Activated naive CD8-positive, alpha-beta T cell treated with anti-CD3 and anti-CD28 coated beads, Interleukin-2, amount 50 U/mL, for 24 hours (primary cell): Measurements from ENCODE around the gene RBM45.

Experiments used
- ATAC-seq: fragments of 150-1000 bp; cut with Tn5 transposase; one replicate; pipeline ENCODE4 v1.10.0; 2021
- DNase-seq: peaks from one replicate; pipeline ENCODE4 v3.0.0; 2021
- H3K27ac Mint-ChIP-seq: one replicate; pipeline ENCODE4 v1.8.0; 2021; ENCODE audit warnings: mild to moderate bottlenecking, mixed read lengths
- H3K27me3 Mint-ChIP-seq: one replicate; pipeline ENCODE4 v1.8.0; 2021; ENCODE audit warnings: mixed read lengths
- H3K36me3 Mint-ChIP-seq: one replicate; pipeline ENCODE4 v1.8.0; 2021; ENCODE audit warnings: low read depth, mixed read lengths
- H3K4me1 Mint-ChIP-seq: one replicate; pipeline ENCODE4 v1.8.0; 2021; ENCODE audit warnings: mixed read lengths
- H3K4me3 Mint-ChIP-seq: one replicate; pipeline ENCODE4 v1.8.0; 2021; ENCODE audit warnings: mild to moderate bottlenecking, moderate library complexity, mixed read lengths
- H3K9me3 Mint-ChIP-seq: one replicate; pipeline ENCODE4 v1.8.0; 2021; ENCODE audit warnings: mixed read lengths

The RBM45 gene

DNA sequence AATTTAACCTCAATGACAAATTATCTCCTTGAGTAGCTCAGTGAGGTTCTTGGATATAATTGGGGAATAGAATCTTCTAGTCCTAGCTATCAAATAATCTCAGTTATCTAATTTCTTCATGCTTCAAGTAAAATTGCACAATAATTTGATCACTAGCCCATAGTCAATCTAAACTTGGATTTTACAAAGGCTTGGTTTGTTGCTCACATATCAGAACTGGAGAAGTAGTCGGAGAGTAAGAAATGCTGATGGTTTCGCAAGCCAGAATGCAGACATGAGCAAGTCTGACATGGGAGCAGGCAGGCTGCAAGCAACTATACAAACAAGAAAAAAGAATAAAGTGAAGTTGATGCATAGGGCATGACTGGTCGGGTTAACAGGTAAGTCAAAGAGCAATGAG is 28.0 kb upstream of the RBM45 start:
- no peaks in the 10 kb centered on the region for H3K9me3 Mint-ChIP-seq

GRCh38 chr2:178088774-178089270 is 23.4 kb upstream of the RBM45 start:
- no peak overlapping the region for H3K4me3 Mint-ChIP-seq
- ATAC-seq (no peak), DNase-seq (no peak)
- H3K27ac Mint-ChIP-seq = no peak overlapping the region
- H3K27me3 Mint-ChIP-seq = peaks cover 8% of the 10 kb centered on the region
- no peaks in the 10 kb centered on the region for H3K36me3 Mint-ChIP-seq
- no peaks in the 10 kb centered on the region for H3K9me3 Mint-ChIP-seq
- H3K4me1 Mint-ChIP-seq = no peaks in the 10 kb centered on the region

More for the DNA sequence above, 28.0 kb upstream of the RBM45 start:
- H3K27me3 Mint-ChIP-seq = peaks cover 2% of the 10 kb centered on the region
- DNase-seq (no peak), ATAC-seq (no peak)
- no peaks in the 10 kb centered on the region for H3K36me3 Mint-ChIP-seq
- H3K4me3 Mint-ChIP-seq = no peak overlapping the region
- H3K4me1 Mint-ChIP-seq = no peaks in the 10 kb centered on the region
- H3K27ac Mint-ChIP-seq = no peak overlapping the region

GRCh38 chr2:178093471-178093870 is 18.8 kb upstream of the RBM45 start:
- Mint-ChIP-seq H3K9me3 (no peaks in the 10 kb centered on the region), H3K27ac (no peak overlapping the region), H3K36me3 (no peaks in the 10 kb centered on the region), H3K4me3 (no peak overlapping the region), H3K4me1 (no peaks in the 10 kb centered on the region), H3K27me3 (peaks cover 9% of the 10 kb centered on the region)
- no peak for DNase-seq
- ATAC-seq = no peak

DNA sequence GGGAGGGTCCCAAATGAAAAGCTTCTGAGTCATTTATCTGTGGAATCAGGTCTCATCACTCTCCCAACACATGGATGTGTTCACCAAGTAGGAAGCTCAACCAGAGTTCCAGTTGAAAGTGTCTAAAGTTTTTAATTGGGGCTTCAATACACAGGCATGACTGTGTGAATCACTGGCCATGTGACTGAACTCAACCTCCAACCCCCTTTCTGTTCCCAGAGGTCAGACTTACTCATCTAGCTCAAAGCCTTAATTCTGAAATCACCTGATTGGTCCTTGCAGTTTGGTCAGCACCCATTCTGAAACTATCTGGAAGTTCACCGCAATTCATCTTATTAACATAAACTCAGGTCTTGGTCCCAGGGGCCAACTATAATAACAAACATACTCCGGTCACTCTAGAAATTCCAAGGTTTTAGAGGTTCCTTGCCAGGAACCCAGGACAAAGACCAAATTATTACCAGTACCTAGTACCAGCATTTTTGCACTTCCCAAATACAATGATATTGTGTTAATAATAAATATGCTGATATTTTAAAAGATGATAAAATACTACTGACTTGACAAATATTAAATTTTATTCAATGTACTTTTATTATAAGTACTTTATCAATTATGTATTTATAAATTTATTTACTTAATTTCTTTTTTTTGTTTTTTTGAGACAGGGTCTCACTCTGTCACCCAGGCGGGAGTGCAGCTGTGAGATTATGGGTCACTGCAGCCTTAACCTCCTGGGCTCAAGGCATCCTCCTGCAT is 10.7 kb upstream of the RBM45 start:
- Mint-ChIP-seq H3K9me3 (no peaks in the 10 kb centered on the region), H3K36me3 (no peaks in the 10 kb centered on the region), H3K27me3 (peaks cover under 1% of the 10 kb centered on the region), H3K27ac (no peak overlapping the region), H3K4me3 (no peak overlapping the region), H3K4me1 (no peaks in the 10 kb centered on the region)
- DNase-seq (no peak), ATAC-seq (no peak)

DNA sequence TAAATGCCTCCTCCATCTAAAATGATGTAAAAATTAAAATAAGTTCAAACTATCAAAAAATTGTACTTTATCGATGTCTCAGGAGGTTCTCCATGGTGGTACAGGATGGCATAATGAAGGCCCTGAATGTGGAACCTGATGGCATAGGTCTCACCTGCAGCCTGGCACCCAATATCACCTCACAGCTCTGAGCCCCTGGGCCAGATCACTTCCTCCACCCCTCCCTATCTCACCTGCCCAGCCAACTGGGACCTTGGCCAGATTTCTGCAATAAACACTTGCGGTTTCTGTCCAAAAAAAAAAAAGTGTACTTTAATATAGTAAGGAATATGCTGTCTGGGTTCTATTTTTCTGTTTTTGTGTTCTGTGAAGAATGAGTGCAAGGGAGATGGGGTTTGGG is 6.7 kb upstream of the RBM45 start:
- Mint-ChIP-seq H3K4me3 (no peak overlapping the region), H3K36me3 (no peaks in the 10 kb centered on the region), H3K4me1 (no peaks in the 10 kb centered on the region), H3K27ac (no peak overlapping the region), H3K27me3 (no peaks in the 10 kb centered on the region), H3K9me3 (no peaks in the 10 kb centered on the region)
- ATAC-seq (no peak), DNase-seq (no peak)

DNA sequence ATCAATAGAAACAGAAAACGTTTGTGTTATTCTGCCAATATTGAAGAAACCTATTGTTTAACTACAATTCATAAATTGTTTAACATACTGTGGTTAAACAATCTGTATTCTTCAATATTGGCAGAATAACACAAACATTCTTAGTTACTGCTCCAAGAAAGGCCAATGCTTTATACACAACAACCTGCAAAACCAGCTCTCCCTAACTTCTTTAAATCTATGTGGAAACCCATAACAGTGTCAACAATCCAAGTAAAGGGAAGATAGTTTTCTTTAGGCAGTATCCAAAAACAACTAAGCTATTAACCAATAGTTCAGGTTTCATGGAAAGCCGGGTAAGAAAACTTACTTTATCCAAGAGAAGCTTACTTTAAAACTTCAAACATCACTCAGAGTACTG is 6.2 kb upstream of the RBM45 start:
- Mint-ChIP-seq H3K4me1 (no peaks in the 10 kb centered on the region), H3K36me3 (no peaks in the 10 kb centered on the region), H3K27ac (no peak overlapping the region), H3K9me3 (no peaks in the 10 kb centered on the region), H3K27me3 (no peaks in the 10 kb centered on the region), H3K4me3 (no peak overlapping the region)
- DNase-seq (no peak), ATAC-seq (no peak)

GRCh38 chr2:178108176-178108575 is 4.1 kb upstream of the RBM45 start:
- H3K4me3 Mint-ChIP-seq = no peak overlapping the region
- H3K27ac Mint-ChIP-seq = no peak overlapping the region
- H3K9me3 Mint-ChIP-seq = no peaks in the 10 kb centered on the region
- ATAC-seq (no peak), DNase-seq (no peak)
- H3K4me1 Mint-ChIP-seq = peaks cover 9% of the 10 kb centered on the region
- no peaks in the 10 kb centered on the region for H3K27me3 Mint-ChIP-seq
- no peaks in the 10 kb centered on the region for H3K36me3 Mint-ChIP-seq

DNA sequence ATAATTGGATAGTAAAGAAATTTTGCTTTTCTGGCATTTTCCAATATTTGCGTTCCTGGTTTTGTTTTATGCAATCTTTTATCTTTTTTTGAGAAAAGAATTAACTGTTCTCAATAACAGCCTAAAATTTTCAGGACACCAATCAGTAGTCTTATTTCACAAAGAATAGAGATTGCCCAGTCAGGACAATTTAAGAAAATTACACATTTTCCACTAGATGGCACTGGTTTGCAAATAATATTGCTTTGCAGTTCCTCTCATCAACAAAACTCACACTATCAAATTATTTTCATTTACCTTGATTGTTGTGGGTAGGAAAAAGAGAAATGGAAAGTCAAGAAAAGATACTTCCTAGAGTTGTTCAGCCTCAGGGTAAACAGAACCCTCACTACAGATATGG is 2.4 kb upstream of the RBM45 start:
- Mint-ChIP-seq H3K9me3 (no peaks in the 10 kb centered on the region), H3K36me3 (no peaks in the 10 kb centered on the region), H3K4me1 (peaks cover 26% of the 10 kb centered on the region), H3K4me3 (no peak overlapping the region), H3K27me3 (no peaks in the 10 kb centered on the region), H3K27ac (no peak overlapping the region)
- DNase-seq = no peak
- no peak for ATAC-seq

GRCh38 chr2:178110681-178111080 is 1.6 kb upstream of the RBM45 start:
- H3K4me1 Mint-ChIP-seq = peaks cover 33% of the 10 kb centered on the region
- DNase-seq (no peak), ATAC-seq (no peak)
- no peak overlapping the region for H3K27ac Mint-ChIP-seq
- H3K27me3 Mint-ChIP-seq = no peaks in the 10 kb centered on the region
- peaks cover 5% of the 10 kb centered on the region for H3K36me3 Mint-ChIP-seq
- no peaks in the 10 kb centered on the region for H3K9me3 Mint-ChIP-seq
- no peak overlapping the region for H3K4me3 Mint-ChIP-seq

- Mint-ChIP-seq H3K9me3 (no peaks in the 10 kb centered on the region), H3K4me3 (peak overlapping the region; percentile 92), H3K36me3 (peaks cover 5% of the 10 kb centered on the region), H3K27me3 (no peaks in the 10 kb centered on the region), H3K27ac (no peak overlapping the region), H3K4me1 (peaks cover 35% of the 10 kb centered on the region)
- ATAC-seq = no peak
- no peak for DNase-seq
These were observed 494 bp upstream of the RBM45 start for GRCh38 chr2:178111743-178112142.

GRCh38 chr2:178114462-178114861 is 2.2 kb downstream of the RBM45 start:
- Mint-ChIP-seq H3K4me3 (no peak overlapping the region), H3K36me3 (peaks cover 9% of the 10 kb centered on the region), H3K9me3 (no peaks in the 10 kb centered on the region), H3K27me3 (no peaks in the 10 kb centered on the region), H3K27ac (peak overlapping the region; percentile 0), H3K4me1 (peaks cover 35% of the 10 kb centered on the region)
- ATAC-seq (no peak), DNase-seq (no peak)

DNA sequence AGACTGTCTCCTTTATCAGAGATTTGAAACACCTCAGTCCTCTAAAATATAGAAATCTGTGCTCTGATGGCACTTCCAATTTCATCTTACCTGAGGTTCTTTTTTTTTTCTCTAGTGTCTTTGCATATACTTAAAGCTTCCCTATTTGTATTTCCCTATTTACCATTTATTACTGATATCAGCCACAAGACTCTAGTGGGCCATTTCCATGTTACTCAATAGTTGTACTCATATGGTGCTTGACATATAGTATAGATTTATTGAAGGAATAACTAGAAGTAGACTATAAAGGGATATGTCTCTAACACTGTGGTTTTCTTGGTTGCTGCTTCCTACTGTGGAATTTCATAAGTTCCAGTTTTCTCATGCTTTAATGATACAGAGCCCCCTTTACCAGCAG is 3.0 kb downstream of the RBM45 start:
- no peak overlapping the region for H3K4me3 Mint-ChIP-seq
- ATAC-seq (no peak), DNase-seq (no peak)
- H3K4me1 Mint-ChIP-seq = peaks cover 35% of the 10 kb centered on the region
- H3K27ac Mint-ChIP-seq = no peak overlapping the region
- peaks cover 9% of the 10 kb centered on the region for H3K36me3 Mint-ChIP-seq
- H3K9me3 Mint-ChIP-seq = no peaks in the 10 kb centered on the region
- H3K27me3 Mint-ChIP-seq = no peaks in the 10 kb centered on the region

- H3K36me3 Mint-ChIP-seq = peaks cover 16% of the 10 kb centered on the region
- no peak overlapping the region for H3K27ac Mint-ChIP-seq
- ATAC-seq = no peak
- H3K9me3 Mint-ChIP-seq = no peaks in the 10 kb centered on the region
- H3K27me3 Mint-ChIP-seq = no peaks in the 10 kb centered on the region
- DNase-seq = no peak
- peaks cover 30% of the 10 kb centered on the region for H3K4me1 Mint-ChIP-seq
- no peak overlapping the region for H3K4me3 Mint-ChIP-seq
These were observed 5.5 kb downstream of the RBM45 start for GRCh38 chr2:178117725-178118124.

- ATAC-seq = no peak
- Mint-ChIP-seq H3K27ac (no peak overlapping the region), H3K36me3 (peaks cover 23% of the 10 kb centered on the region), H3K27me3 (no peaks in the 10 kb centered on the region), H3K9me3 (no peaks in the 10 kb centered on the region), H3K4me3 (no peak overlapping the region), H3K4me1 (peaks cover 14% of the 10 kb centered on the region)
- DNase-seq = no peak
These were observed 7.1 kb downstream of the RBM45 start for GRCh38 chr2:178119179-178119922.

GRCh38 chr2:178123163-178123562 is 10.9 kb downstream of the RBM45 start:
- H3K27ac Mint-ChIP-seq = no peak overlapping the region
- peaks cover 28% of the 10 kb centered on the region for H3K36me3 Mint-ChIP-seq
- ATAC-seq = no peak
- H3K27me3 Mint-ChIP-seq = no peaks in the 10 kb centered on the region
- no peaks in the 10 kb centered on the region for H3K4me1 Mint-ChIP-seq
- DNase-seq = no peak
- no peak overlapping the region for H3K4me3 Mint-ChIP-seq
- H3K9me3 Mint-ChIP-seq = no peaks in the 10 kb centered on the region
